NCI-H2171 treated with DMSO at 0.1 percent for 48 hours (cell line): Measurements from ENCODE around the gene CDKL5.

Experiments used
- DNase-seq: peaks from one replicate; lab custom pipeline; 2025; lab: John Stamatoyannopoulos, UW

CDKL5 gene

DNA sequence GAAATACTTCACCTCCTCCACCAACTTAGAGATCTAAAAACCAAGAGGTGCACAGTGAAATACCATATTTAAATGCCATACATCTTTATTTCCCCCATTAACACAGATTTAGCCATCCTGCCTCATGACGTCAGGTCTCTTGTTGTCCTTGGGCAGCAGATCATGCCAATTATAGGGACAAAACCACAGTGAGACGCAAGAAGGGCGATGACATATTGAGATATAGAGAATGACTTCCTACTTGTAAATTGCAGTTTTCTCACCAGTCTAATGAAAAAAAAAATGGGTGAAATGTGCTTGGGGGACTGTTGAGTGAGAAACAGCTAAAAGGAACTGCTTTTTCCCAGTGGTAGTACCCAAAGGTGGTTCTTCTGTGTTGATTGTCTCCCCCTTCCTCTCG, 222.2 kb downstream of the CDKL5 start:
- DNase-seq = no peak

DNA sequence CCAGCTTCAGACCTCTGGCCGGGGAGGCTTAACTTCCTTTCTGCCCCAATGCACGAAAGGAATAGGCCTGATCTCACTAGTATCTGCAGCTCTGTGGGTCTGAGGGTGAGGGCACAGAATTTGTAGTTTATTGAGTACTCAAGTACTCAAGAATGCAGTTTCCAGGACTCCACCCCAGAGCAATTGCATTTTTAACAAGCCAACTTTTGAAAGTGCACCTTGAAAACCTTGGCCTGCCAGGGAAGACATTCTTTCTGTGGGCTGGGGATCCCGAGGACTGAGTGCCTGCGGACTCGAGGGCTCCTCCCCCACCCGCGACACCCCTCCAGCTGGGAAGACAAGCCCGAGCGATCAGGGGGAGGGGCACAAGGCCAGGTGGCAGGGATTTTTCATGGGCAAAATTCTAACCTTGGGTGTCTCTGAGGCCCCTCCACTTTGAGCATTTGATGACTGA, 224.1 kb downstream of the CDKL5 start:
- DNase-seq = no peak

DNA sequence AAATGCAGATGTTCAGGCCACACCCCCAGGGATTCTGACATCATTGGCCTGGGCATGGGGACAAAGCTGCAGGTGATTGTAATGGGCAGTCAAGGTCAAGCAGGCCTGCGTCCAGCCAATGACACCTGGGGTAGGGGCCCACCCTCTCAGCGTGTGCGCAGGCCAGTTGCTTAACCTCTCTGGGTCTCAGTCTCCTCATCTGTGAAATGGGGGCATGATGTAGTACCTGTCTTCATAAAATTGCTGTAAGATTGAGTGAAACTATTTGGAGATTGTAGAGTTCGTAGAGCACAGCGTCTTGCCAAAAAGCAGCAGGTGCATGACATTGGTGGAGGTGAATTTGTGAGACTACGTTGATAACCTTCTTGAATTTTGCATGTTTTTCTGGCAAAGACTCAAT, 225.3 kb downstream of the CDKL5 start:
- no peak for DNase-seq

GRCh38 chrX:18652636-18653035, 227.2 kb downstream of the CDKL5 start:
- no peak for DNase-seq

GRCh38 chrX:18654875-18655836, 229.7 kb downstream of the CDKL5 start:
- peak; percentile 27 for DNase-seq

DNA sequence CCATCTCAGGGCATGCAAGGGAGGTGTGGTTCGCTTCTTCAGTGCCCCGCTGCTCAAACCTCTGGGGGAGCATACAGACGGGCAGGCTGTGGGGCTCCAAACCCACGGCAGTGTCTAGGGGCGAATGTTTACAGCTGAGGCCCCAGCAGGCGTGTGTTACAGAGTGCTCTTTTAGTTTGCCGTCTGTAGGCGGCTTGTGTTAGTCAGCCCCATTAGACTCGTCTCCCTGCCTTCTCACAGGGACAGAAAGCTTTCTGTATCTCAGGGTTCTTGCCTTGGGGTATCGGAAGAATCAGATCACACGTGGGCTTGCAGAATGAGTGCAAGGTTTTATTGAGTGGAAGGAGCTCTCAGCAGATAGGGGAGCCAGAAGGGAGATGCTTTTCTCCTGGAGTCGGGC, 235.9 kb downstream of the CDKL5 start:
- DNase-seq = no peak

- no peak for DNase-seq
Measured at GRCh38 chrX:18664947-18665346, 239.5 kb downstream of the CDKL5 start.

DNA sequence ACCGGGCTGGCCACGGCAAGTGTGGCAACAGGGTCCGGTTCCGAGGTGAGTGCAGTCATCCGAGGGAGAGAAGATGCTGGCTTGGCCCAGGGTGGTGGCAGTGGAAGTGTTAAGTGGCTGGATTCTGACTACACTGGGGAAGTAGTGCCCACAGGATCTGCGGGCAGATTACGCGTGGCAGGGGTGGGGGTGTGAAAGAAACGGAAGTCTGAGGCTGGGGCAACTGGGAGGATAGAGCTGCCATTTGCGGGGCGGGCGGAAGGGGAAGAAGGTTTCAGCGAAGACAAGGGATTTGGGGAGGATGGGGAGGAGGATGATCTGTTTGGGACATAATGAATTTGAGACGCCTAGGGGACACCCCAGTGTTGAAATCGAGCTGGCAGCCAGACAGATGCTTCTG, 241.2 kb downstream of the CDKL5 start:
- DNase-seq = no peak

- DNase-seq = no peak
Measured at GRCh38 chrX:18668071-18668835, 242.8 kb downstream of the CDKL5 start.

GRCh38 chrX:18672008-18672407, 246.6 kb downstream of the CDKL5 start, which contains the start of gene RS1:
RS1 (minus strand) TSS chrX:18672108; CDS start chrX:18672068, 40 bp downstream.
- DNase-seq = no peak

DNA sequence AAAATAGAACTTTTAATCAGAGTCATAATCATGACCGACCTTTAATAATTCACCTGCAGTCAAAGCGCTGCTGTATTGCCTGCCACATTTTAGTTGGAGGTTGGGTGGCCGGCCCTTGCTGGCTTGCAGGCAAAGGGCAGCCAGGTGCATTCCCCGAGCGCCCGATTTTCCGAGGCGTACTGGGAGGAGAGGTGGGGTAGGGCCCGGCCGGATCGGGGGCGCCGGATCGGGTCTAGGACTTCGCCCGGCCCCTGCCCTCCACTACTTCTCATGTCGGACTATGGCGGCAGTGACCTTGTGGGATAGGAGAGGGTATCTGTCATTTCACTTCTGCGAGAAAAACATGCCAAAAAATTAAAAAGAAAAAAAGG, 249.0 kb downstream of the CDKL5 start:
- no peak for DNase-seq

GRCh38 chrX:18674788-18675735, 249.7 kb downstream of the CDKL5 start:
- DNase-seq = peak; percentile 63

GRCh38 chrX:18676050-18676449, 250.6 kb downstream of the CDKL5 start:
- no peak for DNase-seq

GRCh38 chrX:18676470-18676869, 251.1 kb downstream of the CDKL5 start:
- no peak for DNase-seq

DNA sequence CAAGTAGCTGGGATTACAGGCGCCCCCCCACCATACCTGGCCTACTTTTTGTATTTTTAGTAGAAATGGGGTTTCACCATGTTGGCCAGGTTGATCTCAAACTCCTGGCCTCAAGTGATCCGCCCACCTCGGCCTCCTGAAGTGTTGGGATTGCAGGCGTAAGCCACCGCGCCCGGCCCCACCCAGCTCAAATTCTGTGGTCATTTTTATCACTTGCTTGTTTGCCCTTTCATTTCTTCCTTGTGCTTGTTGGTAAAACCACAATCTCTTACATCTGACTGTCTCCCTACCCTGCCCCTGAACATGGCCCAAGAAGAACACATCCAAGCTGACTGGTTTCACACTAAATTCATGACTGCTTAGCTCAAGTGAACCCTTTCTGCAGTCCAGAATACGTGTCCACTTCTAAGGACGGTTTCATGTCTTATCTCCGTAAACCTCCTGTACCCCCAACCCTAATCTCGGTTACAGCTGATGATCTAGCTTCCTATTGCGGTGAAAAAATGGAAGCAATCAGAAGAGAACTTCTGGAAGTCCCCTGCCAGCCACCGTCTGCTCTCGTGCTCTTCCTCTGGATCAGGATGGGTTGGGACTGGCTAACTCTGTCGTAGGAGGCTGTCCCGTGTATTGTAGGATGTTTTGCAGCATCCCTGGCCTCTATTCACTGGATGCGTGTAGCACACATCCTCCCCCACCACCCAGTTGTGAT, 251.9 kb downstream of the CDKL5 start:
- no peak for DNase-seq

- DNase-seq = no peak
Measured at GRCh38 chrX:18681996-18682395, 256.6 kb downstream of the CDKL5 start.

GRCh38 chrX:18682979-18683387, 257.6 kb downstream of the CDKL5 start:
- DNase-seq = no peak

DNA sequence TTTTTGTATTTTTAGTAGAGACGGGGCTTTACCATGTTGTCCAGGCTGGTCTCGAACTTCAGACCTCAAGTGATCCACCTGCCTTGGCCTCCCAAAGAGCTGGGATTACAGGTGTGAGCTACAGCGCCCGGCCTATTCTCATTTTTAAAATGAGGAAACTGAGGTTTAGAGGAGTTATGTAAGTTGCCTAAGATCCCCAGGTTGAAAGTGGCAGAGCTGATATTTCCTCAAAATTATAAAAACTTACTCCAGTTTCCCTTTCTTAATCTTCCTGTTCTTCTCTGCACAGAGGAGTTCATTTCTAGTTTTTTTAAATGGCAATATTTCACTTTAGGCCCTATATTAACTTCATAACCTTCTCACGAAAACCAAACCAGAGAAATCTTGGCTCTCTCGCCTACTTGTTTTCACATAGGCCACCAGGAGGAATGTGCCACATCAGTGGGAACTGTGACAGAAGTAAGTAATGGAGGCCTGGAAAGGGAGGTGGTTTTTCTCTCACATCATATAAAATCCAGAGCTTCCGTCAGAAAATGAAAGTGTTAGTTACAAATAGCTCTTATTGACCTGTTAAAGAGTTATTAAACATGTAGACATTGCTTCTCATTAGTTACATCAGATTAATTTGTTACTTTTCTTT, 262.6 kb downstream of the CDKL5 start:
- no peak for DNase-seq

DNA sequence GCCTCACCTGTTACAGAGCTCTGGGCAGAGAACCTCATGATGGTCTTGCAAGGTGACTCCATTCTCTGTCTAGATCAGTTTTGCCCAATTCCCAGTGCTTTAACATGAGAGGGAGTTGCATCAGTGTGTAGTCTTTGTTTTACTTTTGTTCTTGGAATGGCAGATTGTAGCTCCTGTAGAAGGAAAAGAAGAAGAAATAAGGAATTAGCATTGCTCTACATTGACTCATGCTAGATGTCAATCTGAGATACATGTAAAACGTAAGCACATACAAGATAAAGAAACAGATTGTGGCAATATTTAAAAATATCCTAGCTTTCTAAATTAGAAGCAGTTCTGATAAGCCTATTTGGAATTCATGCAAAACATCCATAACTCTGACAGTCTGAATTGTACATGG, 266.0 kb downstream of the CDKL5 start:
- DNase-seq = no peak

- no peak for DNase-seq
Measured at GRCh38 chrX:18692541-18692940, 267.1 kb downstream of the CDKL5 start.

GRCh38 chrX:18696653-18697052, 271.2 kb downstream of the CDKL5 start:
- no peak for DNase-seq
